SK-N-SH treated with all-trans-retinoic acid at 6 μM for 48 hours (cell line): ENCODE results near the gene GPR63.

Source experiments
- ARNTL ChIP-seq: fragments of 450-650 bp; formaldehyde crosslinking; IDR thresholded peaks from 2 replicates; pipeline ENCODE4 v1.5.0; 2020; ENCODE audit warnings: low read depth, mild to moderate bottlenecking, moderate library complexity, borderline replicate concordance
- OSR1 ChIP-seq: fragments of 250-450 bp; sonication (Bioruptor Pico); IDR thresholded peaks from 2 replicates; pipeline ENCODE4 v1.8.0; 2022; ENCODE audit warnings: moderate library complexity, mild to moderate bottlenecking, inconsistent platforms
- TOX ChIP-seq: fragments of 250-450 bp; sonication (Bioruptor Pico); IDR thresholded peaks from 2 replicates; pipeline ENCODE4 v1.8.0; 2021; ENCODE audit warnings: mild to moderate bottlenecking, moderate library complexity, borderline replicate concordance
- ZFP3 ChIP-seq: fragments of 250-450 bp; sonication (Bioruptor Pico); IDR thresholded peaks from 2 replicates; pipeline ENCODE4 v1.5.0; 2020; ENCODE audit warnings: mild to moderate bottlenecking, moderate library complexity
- TF ChIP-seq, protein P1 (sequence below): fragments of 250-450 bp; sonication (Bioruptor Pico); IDR thresholded peaks from 2 replicates; pipeline ENCODE4 v1.8.0; 2020; ENCODE audit warnings: mild to moderate bottlenecking, moderate library complexity, borderline replicate concordance
- TF ChIP-seq, protein P2 (sequence below): fragments of 250-450 bp; sonication (Bioruptor Pico); IDR thresholded peaks from 2 replicates; pipeline ENCODE4 v1.5.1; 2020; ENCODE audit warnings: low read depth, mild to moderate bottlenecking, moderate library complexity
- TF ChIP-seq, protein P3 (sequence below): fragments of 250-450 bp; sonication (Bioruptor Pico); IDR thresholded peaks from 2 replicates; pipeline ENCODE4 v1.5.1; 2021; ENCODE audit warnings: mild to moderate bottlenecking, moderate library complexity

- TF ChIP-seq, protein P1, sequence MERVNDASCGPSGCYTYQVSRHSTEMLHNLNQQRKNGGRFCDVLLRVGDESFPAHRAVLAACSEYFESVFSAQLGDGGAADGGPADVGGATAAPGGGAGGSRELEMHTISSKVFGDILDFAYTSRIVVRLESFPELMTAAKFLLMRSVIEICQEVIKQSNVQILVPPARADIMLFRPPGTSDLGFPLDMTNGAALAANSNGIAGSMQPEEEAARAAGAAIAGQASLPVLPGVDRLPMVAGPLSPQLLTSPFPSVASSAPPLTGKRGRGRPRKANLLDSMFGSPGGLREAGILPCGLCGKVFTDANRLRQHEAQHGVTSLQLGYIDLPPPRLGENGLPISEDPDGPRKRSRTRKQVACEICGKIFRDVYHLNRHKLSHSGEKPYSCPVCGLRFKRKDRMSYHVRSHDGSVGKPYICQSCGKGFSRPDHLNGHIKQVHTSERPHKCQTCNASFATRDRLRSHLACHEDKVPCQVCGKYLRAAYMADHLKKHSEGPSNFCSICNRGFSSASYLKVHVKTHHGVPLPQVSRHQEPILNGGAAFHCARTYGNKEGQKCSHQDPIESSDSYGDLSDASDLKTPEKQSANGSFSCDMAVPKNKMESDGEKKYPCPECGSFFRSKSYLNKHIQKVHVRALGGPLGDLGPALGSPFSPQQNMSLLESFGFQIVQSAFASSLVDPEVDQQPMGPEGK (CRISPR knock-in tag) = no peak
- TF ChIP-seq, protein P2, sequence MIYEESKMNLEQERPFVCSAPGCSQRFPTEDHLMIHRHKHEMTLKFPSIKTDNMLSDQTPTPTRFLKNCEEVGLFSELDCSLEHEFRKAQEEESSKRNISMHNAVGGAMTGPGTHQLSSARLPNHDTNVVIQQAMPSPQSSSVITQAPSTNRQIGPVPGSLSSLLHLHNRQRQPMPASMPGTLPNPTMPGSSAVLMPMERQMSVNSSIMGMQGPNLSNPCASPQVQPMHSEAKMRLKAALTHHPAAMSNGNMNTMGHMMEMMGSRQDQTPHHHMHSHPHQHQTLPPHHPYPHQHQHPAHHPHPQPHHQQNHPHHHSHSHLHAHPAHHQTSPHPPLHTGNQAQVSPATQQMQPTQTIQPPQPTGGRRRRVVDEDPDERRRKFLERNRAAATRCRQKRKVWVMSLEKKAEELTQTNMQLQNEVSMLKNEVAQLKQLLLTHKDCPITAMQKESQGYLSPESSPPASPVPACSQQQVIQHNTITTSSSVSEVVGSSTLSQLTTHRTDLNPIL (CRISPR knock-in tag) = no peak
- TF ChIP-seq OSR1 (CRISPR knock-in tag) = no peak
- no peak for TF ChIP-seq TOX (CRISPR knock-in tag)
- TF ChIP-seq ZFP3 (CRISPR knock-in tag) = no peak
- TF ChIP-seq, protein P3, sequence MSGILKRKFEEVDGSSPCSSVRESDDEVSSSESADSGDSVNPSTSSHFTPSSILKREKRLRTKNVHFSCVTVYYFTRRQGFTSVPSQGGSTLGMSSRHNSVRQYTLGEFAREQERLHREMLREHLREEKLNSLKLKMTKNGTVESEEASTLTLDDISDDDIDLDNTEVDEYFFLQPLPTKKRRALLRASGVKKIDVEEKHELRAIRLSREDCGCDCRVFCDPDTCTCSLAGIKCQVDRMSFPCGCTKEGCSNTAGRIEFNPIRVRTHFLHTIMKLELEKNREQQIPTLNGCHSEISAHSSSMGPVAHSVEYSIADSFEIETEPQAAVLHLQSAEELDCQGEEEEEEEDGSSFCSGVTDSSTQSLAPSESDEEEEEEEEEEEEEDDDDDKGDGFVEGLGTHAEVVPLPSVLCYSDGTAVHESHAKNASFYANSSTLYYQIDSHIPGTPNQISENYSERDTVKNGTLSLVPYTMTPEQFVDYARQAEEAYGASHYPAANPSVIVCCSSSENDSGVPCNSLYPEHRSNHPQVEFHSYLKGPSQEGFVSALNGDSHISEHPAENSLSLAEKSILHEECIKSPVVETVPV = no peak
- no peak for TF ChIP-seq ARNTL (CRISPR knock-in tag)
Measured at GRCh38 chr6:96795481-96795880, 41.8 kb downstream of the GPR63 start.
